ENCODE data around the gene CYP1B1.

Gene CYP1B1

DNA sequence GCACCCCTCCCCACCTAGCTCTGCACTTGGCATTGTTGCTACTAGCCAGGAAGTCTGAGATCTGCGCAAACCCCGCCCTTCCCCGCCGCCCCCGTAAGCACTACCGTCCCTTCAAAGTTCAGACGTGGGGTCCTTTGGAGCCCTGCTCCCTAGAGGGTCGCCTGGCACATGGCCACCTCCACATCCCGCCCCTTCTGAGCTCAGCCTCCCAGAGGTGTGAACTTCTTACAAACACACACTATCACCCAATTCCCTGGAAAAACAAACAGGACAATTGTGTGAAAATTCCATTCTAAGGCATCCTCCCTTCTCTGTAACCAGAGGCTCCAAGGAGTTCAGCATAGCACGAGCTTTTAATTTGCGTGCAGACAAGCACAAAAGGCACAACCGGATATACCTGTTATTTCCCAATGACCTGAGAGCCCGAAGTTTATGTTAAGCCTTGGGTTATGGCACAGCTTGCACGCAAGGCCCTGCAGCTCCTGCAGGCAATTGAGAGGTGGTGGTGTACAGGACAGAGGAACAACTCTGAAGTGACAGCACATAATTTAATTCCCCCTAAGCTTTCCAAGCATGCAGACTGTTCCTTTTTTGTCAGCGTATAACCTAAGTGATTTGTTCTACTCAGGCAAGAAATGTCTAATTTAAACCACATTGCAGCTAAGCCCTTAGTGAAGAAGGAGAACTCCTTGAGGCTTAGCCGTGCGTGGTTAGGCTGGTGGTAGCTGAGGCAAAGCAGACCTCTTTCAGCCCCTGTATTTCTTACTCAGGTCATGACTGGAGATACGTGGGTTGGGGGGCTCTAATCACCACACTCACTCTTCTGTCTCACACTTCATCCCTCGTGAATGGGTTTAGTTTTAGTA, 20.3 kb upstream of the CYP1B1 start:
- Histone ChIP-seq H3K4me3 (ENCODE audit: low read depth, low read length) (no peak overlapping the region), H3K27me3 (ENCODE audit: control insufficient read depth, insufficient read depth, low read length) (no peaks in the 10 kb centered on the region), H3K9me3 (ENCODE audit: control insufficient read depth, low read length) (no peaks in the 10 kb centered on the region), H3K9ac (no peak overlapping the region), H3K79me2 (no peaks in the 10 kb centered on the region), H2AFZ (no peak overlapping the region), H3K4me2 (ENCODE audit: low read length) (no peak overlapping the region), H3K36me3 (ENCODE audit: control insufficient read depth, insufficient read depth, low read length) (no peaks in the 10 kb centered on the region), H3K27ac (no peak overlapping the region), H3K4me1 (no peaks in the 10 kb centered on the region)
- TF ChIP-seq, protein P1, sequence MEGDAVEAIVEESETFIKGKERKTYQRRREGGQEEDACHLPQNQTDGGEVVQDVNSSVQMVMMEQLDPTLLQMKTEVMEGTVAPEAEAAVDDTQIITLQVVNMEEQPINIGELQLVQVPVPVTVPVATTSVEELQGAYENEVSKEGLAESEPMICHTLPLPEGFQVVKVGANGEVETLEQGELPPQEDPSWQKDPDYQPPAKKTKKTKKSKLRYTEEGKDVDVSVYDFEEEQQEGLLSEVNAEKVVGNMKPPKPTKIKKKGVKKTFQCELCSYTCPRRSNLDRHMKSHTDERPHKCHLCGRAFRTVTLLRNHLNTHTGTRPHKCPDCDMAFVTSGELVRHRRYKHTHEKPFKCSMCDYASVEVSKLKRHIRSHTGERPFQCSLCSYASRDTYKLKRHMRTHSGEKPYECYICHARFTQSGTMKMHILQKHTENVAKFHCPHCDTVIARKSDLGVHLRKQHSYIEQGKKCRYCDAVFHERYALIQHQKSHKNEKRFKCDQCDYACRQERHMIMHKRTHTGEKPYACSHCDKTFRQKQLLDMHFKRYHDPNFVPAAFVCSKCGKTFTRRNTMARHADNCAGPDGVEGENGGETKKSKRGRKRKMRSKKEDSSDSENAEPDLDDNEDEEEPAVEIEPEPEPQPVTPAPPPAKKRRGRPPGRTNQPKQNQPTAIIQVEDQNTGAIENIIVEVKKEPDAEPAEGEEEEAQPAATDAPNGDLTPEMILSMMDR (IDR thresholded peaks at IDR 0.05) = no peak

DNA sequence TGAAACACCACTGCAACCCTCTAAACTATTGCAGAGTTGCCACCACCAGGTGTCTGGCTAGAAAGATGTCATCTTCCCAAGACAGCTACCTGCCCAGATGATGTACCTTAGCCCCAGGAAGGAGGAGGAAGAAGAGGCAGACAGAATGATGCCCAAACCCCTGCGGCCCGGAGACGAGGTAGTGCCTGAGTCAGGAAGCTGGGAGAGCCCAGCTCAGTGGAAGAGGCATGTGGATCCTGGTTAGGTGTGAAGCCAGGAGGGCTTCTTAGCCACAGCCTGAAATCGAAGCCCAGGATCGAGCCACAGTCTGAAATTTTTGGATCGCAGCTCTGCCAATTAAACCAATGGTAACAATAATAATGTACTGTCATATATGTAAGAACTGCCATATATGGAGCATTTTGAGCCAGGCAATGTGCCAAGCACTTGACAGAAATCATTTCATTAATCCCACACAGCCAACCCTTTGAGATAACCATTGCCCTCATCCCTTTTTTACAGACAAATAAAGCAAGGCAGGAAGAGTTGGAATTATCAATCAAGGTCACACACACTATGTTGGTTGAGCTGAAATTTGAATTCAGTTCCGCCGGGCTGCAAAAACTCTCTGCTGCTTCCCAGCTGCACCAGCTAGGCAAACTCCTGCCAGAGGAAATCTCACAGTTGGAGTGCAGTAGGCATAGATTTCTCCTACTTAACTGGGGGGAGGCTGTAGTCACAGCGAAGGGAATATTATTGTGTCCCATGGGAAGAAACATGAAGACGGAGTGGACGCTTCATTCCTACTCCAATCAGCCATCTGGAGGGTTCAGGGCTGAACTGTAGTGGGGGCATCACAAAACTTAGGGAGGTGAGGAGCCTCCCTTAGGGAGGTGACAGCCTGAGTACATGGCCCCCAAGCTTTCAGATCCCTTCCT, 19.4 kb upstream of the CYP1B1 start:
- H3K9ac ChIP-seq = no peak overlapping the region
- H3K9me3 ChIP-seq (ENCODE audit: control insufficient read depth, low read length) = no peaks in the 10 kb centered on the region
- no peak overlapping the region for H3K4me3 ChIP-seq (ENCODE audit: low read depth, low read length)
- H3K4me2 ChIP-seq (ENCODE audit: low read length) = no peak overlapping the region
- TF ChIP-seq, protein P1 (IDR thresholded peaks at IDR 0.05) = no peak
- H3K4me1 ChIP-seq = no peaks in the 10 kb centered on the region
- H3K27me3 ChIP-seq (ENCODE audit: control insufficient read depth, insufficient read depth, low read length) = no peaks in the 10 kb centered on the region
- H3K36me3 ChIP-seq (ENCODE audit: control insufficient read depth, insufficient read depth, low read length) = no peaks in the 10 kb centered on the region
- H2AFZ ChIP-seq = no peak overlapping the region
- no peak overlapping the region for H3K27ac ChIP-seq
- no peaks in the 10 kb centered on the region for H3K79me2 ChIP-seq

DNA sequence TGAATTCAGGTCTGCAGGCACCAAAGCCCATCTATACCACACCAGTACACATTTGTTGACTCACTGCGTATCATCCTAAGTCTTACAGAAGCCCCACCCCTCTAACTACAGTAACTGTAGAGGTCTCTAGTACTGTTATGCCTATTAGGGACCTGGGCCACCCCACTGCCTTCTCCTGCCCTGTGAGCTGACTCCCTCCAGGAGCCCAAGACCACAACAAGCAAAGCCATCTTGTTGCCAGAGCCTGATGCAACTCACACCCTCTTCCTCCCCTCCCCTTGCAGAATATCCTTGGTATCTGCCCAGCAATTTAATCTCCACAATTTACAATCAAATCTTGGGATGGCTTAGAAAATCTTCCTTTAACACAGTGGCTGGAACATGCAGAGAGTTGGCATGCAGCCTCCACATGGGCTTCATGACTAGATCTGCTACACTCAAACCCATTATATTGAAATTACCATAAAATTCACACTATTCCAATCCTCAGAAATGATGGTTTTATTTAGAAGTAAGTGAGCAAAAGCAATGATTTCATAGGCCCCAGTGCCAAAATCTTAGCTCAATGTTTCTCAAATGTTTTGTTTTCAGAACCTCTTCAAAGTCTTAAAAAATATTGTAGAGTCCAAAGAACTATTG, 17.7 kb upstream of the CYP1B1 start:
- no peaks in the 10 kb centered on the region for H3K36me3 ChIP-seq (ENCODE audit: control insufficient read depth, insufficient read depth, low read length)
- no peak overlapping the region for H3K9ac ChIP-seq
- no peak overlapping the region for H2AFZ ChIP-seq
- H3K27ac ChIP-seq = no peak overlapping the region
- TF ChIP-seq, protein P1 (IDR thresholded peaks at IDR 0.05) = no peak
- no peak overlapping the region for H3K4me2 ChIP-seq (ENCODE audit: low read length)
- H3K79me2 ChIP-seq = no peaks in the 10 kb centered on the region
- H3K9me3 ChIP-seq (ENCODE audit: control insufficient read depth, low read length) = no peaks in the 10 kb centered on the region
- H3K27me3 ChIP-seq (ENCODE audit: control insufficient read depth, insufficient read depth, low read length) = no peaks in the 10 kb centered on the region
- no peaks in the 10 kb centered on the region for H3K4me1 ChIP-seq
- no peak overlapping the region for H3K4me3 ChIP-seq (ENCODE audit: low read depth, low read length)

DNA sequence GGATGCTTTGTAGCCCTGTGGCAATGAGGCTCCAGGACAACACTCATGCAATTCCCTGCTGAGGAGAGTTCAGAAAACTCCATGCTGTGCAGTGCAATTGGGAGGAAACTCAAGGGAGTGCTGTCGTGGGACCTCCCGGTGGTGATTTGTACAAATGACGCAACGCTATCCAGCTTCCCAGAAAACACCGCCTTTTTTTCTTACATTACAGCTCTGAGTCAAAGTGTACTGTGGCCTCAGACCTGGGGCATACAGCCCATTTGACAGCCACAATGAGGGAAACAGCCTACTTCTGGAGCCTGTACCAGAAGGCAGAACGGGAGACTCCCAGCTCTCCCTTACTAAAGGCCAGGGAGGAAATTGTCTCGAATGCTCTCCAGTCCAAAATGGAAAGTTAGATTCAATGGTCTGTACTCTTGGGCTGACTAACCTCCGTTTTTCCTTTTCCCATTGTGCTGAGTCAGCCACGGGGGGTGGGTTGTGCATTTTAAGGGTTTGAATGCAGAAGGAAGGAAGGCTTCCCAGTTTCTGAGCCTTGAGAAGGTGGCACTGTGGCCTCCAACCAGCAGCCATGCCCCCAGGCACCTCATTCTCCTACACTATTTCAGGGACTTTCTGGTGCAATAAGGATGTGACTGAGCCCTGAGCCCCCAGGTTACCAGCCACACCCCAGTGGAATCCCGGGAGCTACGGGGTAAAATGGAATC, 16.4 kb upstream of the CYP1B1 start:
- H3K4me1 ChIP-seq = no peaks in the 10 kb centered on the region
- no peaks in the 10 kb centered on the region for H3K27me3 ChIP-seq (ENCODE audit: control insufficient read depth, insufficient read depth, low read length)
- no peak overlapping the region for H3K27ac ChIP-seq
- no peaks in the 10 kb centered on the region for H3K36me3 ChIP-seq (ENCODE audit: control insufficient read depth, insufficient read depth, low read length)
- no peaks in the 10 kb centered on the region for H3K9me3 ChIP-seq (ENCODE audit: control insufficient read depth, low read length)
- no peak overlapping the region for H3K4me3 ChIP-seq (ENCODE audit: low read depth, low read length)
- no peak overlapping the region for H3K9ac ChIP-seq
- no peak overlapping the region for H3K4me2 ChIP-seq (ENCODE audit: low read length)
- TF ChIP-seq, protein P1 (IDR thresholded peaks at IDR 0.05) = no peak
- no peaks in the 10 kb centered on the region for H3K79me2 ChIP-seq
- H2AFZ ChIP-seq = no peak overlapping the region

All from parathyroid adenoma (tissue), 2 donors.